Measurements from ENCODE around the gene GXYLT2.

Gene GXYLT2

DNA sequence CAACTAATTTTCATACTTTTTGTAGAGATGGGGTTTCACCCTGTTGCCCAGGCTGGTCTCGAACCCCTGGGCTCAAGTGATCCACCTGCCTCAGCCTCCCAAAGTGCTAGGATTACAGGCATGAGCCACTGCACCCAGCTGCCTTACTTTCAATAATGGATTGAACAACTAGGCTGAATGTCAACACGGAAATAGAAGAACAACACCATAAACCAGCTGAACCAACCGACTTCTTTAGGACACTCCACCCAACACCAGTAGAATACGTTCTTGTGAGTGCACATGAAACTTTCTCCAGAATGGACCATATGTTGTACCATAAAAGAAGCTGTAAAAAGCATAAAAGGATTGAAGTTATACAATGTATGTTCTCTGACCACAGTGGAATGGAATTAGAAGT is 42.9 kb downstream of the GXYLT2 start:
- Histone ChIP-seq H3K9me3 (ENCODE audit: control insufficient read depth, insufficient read depth, low read depth, low read length) (no peaks in the 10 kb centered on the region), H3K27ac (ENCODE audit: extremely low read depth, low read depth, low read length) (no peak overlapping the region), H3K4me3 (ENCODE audit: low read depth, low read length) (no peak overlapping the region), H3K36me3 (ENCODE audit: control insufficient read depth in 2 of 2, insufficient read depth in 1 of 2, low read length in 2 of 2) (peaks cover 0 to 3% of the 10 kb centered on the region in 2 experiments; a peak in 1 of 3 replicates), H3K4me1 (ENCODE audit: control insufficient read depth, insufficient read depth, low read length) (no peaks in the 10 kb centered on the region)
- ChIA-PET CTCF (interaction anchor here (0.6 kb wide), 1 partner anchor 130 kb away, joined by 3 read pairs; no protein-coding TSS in a partner anchor), POLR2A (no interaction called here)
- no peak for TF ChIP-seq ZNF157 (tag by site-specific recombination; IDR thresholded peaks at IDR 0.05)
- TF ChIP-seq, protein P1, sequence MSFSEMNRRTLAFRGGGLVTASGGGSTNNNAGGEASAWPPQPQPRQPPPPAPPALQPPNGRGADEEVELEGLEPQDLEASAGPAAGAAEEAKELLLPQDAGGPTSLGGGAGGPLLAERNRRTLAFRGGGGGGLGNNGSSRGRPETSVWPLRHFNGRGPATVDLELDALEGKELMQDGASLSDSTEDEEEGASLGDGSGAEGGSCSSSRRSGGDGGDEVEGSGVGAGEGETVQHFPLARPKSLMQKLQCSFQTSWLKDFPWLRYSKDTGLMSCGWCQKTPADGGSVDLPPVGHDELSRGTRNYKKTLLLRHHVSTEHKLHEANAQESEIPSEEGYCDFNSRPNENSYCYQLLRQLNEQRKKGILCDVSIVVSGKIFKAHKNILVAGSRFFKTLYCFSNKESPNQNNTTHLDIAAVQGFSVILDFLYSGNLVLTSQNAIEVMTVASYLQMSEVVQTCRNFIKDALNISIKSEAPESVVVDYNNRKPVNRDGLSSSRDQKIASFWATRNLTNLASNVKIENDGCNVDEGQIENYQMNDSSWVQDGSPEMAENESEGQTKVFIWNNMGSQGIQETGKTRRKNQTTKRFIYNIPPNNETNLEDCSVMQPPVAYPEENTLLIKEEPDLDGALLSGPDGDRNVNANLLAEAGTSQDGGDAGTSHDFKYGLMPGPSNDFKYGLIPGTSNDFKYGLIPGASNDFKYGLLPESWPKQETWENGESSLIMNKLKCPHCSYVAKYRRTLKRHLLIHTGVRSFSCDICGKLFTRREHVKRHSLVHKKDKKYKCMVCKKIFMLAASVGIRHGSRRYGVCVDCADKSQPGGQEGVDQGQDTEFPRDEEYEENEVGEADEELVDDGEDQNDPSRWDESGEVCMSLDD (tag by site-specific recombination; IDR thresholded peaks at IDR 0.05): no peak
- TF ChIP-seq ZBTB20 (tag by site-specific recombination; IDR thresholded peaks at IDR 0.05): no peak
- TF ChIP-seq, protein P2, sequence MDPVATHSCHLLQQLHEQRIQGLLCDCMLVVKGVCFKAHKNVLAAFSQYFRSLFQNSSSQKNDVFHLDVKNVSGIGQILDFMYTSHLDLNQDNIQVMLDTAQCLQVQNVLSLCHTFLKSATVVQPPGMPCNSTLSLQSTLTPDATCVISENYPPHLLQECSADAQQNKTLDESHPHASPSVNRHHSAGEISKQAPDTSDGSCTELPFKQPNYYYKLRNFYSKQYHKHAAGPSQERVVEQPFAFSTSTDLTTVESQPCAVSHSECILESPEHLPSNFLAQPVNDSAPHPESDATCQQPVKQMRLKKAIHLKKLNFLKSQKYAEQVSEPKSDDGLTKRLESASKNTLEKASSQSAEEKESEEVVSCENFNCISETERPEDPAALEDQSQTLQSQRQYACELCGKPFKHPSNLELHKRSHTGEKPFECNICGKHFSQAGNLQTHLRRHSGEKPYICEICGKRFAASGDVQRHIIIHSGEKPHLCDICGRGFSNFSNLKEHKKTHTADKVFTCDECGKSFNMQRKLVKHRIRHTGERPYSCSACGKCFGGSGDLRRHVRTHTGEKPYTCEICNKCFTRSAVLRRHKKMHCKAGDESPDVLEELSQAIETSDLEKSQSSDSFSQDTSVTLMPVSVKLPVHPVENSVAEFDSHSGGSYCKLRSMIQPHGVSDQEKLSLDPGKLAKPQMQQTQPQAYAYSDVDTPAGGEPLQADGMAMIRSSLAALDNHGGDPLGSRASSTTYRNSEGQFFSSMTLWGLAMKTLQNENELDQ (tag by site-specific recombination; IDR thresholded peaks at IDR 0.05; ENCODE audit: low read depth): no peak
- no peak for TF ChIP-seq ZNF324 (tag by site-specific recombination; IDR thresholded peaks at IDR 0.05)
- TF ChIP-seq SP7 (tag by site-specific recombination; IDR thresholded peaks at IDR 0.05): no peak
- no peak for TF ChIP-seq ZNF169 (tag by site-specific recombination; IDR thresholded peaks at IDR 0.05)

DNA sequence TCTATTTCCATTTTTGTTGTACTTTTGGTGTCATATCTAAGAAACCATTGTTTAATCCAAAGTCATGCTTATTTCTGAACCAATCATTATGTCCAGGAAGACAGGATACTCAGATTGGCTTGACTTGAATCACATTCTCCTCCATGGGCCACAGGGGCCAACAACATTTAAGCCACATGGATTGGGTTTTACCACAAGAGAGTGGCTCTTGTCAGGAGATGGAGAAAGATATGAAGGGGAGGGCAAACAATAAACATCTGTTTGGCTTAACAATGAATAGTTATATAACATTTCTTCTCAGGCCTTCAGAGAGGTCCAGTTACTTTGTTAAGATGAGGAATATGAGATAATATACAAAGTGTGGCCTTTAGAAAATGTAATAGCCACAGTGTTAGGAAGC is 44.6 kb downstream of the GXYLT2 start:
- POLR2A ChIA-PET: no interaction called here
- TF ChIP-seq EGR2 (tag by site-specific recombination; IDR thresholded peaks at IDR 0.05; ENCODE audit: low read depth) (no peak), ZSCAN30 (tag by site-specific recombination; IDR thresholded peaks at IDR 0.05) (no peak), ZNF132 (tag by site-specific recombination; IDR thresholded peaks at IDR 0.05; ENCODE audit: borderline replicate concordance) (no peak), ZNF473 (tag by site-specific recombination; IDR thresholded peaks at IDR 0.05) (no peak), ZNF140 (tag by site-specific recombination; IDR thresholded peaks at IDR 0.05) (no peak), ZFP41 (tag by site-specific recombination; IDR thresholded peaks at IDR 0.05; ENCODE audit: borderline replicate concordance) (no peak), ZFP37 (tag by site-specific recombination; IDR thresholded peaks at IDR 0.05) (no peak), GFI1B (tag by site-specific recombination; IDR thresholded peaks at IDR 0.05) (no peak), ZNF174 (tag by site-specific recombination; IDR thresholded peaks at IDR 0.05) (no peak), PRDM1 (tag by site-specific recombination; IDR thresholded peaks at IDR 0.05) (no peak), ZNF707 (tag by site-specific recombination; IDR thresholded peaks at IDR 0.05) (no peak), ZBTB48 (tag by site-specific recombination; IDR thresholded peaks at IDR 0.05) (no peak), MEIS1 (CRISPR knock-in tag; IDR thresholded peaks at IDR 0.05; ENCODE audit: borderline replicate concordance) (no peak), BCL11A (tag by site-specific recombination; IDR thresholded peaks at IDR 0.05; ENCODE audit: low read depth) (no peak), ZNF37A (tag by site-specific recombination; IDR thresholded peaks at IDR 0.05) (no peak)
- TF ChIP-seq, protein P3, sequence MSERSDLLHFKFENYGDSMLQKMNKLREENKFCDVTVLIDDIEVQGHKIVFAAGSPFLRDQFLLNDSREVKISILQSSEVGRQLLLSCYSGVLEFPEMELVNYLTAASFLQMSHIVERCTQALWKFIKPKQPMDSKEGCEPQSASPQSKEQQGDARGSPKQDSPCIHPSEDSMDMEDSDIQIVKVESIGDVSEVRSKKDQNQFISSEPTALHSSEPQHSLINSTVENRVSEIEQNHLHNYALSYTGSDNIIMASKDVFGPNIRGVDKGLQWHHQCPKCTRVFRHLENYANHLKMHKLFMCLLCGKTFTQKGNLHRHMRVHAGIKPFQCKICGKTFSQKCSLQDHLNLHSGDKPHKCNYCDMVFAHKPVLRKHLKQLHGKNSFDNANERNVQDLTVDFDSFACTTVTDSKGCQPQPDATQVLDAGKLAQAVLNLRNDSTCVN (tag by site-specific recombination; optimal IDR thresholded peaks at IDR 0.05): no peak
- TF ChIP-seq, protein P4, sequence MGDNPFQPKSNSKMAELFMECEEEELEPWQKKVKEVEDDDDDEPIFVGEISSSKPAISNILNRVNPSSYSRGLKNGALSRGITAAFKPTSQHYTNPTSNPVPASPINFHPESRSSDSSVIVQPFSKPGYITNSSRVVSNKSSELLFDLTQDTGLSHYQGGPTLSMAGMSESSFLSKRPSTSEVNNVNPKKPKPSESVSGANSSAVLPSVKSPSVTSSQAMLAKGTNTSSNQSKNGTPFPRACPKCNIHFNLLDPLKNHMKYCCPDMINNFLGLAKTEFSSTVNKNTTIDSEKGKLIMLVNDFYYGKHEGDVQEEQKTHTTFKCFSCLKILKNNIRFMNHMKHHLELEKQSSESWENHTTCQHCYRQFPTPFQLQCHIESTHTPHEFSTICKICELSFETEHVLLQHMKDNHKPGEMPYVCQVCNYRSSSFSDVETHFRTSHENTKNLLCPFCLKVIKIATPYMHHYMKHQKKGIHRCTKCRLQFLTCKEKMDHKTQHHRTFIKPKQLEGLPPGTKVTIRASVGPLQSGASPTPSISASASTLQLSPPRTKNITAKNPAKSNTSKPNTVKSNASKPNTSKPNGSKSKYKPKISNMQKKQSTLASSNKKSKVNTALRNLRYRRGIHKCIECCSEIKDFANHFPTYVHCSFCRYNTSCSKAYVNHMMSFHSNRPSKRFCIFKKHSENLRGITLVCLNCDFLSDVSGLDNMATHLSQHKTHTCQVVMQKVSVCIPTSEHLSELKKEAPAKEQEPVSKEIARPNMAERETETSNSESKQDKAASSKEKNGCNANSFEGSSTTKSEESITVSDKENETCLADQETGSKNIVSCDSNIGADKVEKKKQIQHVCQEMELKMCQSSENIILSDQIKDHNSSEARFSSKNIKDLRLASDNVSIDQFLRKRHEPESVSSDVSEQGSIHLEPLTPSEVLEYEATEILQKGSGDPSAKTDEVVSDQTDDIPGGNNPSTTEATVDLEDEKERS (tag by site-specific recombination; IDR thresholded peaks at IDR 0.05): no peak
- H3K36me3 ChIP-seq (ENCODE audit: control insufficient read depth in 2 of 2, insufficient read depth in 1 of 2, low read length in 2 of 2): peaks cover 0 to 3% of the 10 kb centered on the region in 2 experiments; a peak in 1 of 3 replicates
- H3K4me1 ChIP-seq (ENCODE audit: control insufficient read depth, insufficient read depth, low read length): no peaks in the 10 kb centered on the region
- H3K27ac ChIP-seq (ENCODE audit: extremely low read depth, low read depth, low read length): no peak overlapping the region
- no peaks in the 10 kb centered on the region for H3K9me3 ChIP-seq (ENCODE audit: control insufficient read depth, insufficient read depth, low read depth, low read length)
- no peak overlapping the region for H3K4me3 ChIP-seq (ENCODE audit: low read depth, low read length)
- CTCF ChIA-PET: no interaction called here

Measured in HEK293 (cell line).